Progenitor cell of endocrine pancreas (in vitro differentiated cells): Measurements from ENCODE around the gene CIAPIN1. TPM values are rescaled to one million over a fixed set of nuclear protein-coding genes. Genes with fewer than 3 reads are reported as not detected.

ENCODE experiments used
- DNase-seq: peaks from one replicate; pipeline ENCODE4 v3.0.0; 2021; ENCODE audit warnings: low spot score; ENCODE audit not compliant: unreplicated experiment
- H3K27ac Mint-ChIP-seq: 2 replicates; pipeline ENCODE4 v1.8.0; 2021; ENCODE audit warnings: mild to moderate bottlenecking, moderate library complexity, mixed read lengths
- H3K27me3 Mint-ChIP-seq: 2 replicates; pipeline ENCODE4 v1.8.0; 2021; ENCODE audit warnings: mixed read lengths
- H3K36me3 Mint-ChIP-seq: 2 replicates; pipeline ENCODE4 v1.8.0; 2022; ENCODE audit warnings: mixed read lengths; ENCODE audit not compliant: insufficient read depth
- H3K4me1 Mint-ChIP-seq: 2 replicates; pipeline ENCODE4 v1.8.0; 2021; ENCODE audit warnings: low read depth, mixed read lengths
- H3K4me3 Mint-ChIP-seq: 2 replicates; pipeline ENCODE4 v1.8.0; 2021; ENCODE audit warnings: low read depth, mild to moderate bottlenecking, moderate library complexity, mixed read lengths
- H3K9me3 Mint-ChIP-seq: 2 replicates; pipeline ENCODE4 v1.8.0; 2021; ENCODE audit warnings: low read depth, mixed read lengths
- total RNA-seq: library from RNA; stranded (reverse); gene quantifications from 2 replicates; pipeline ENCODE4 v1.2.1, GENCODE V29; 2021
- TF ChIP-seq, protein P1 (sequence below): fragments of 200-600 bp; sonication (generic); IDR thresholded peaks from one replicate; pipeline ENCODE4 v1.5.0; 2021; ENCODE audit warnings: antibody characterized with exemption, mild to moderate bottlenecking; ENCODE audit not compliant: unreplicated experiment

The CIAPIN1 gene
- total RNA-seq, 1 donor from 2014 or later: 79.3 TPM

DNA sequence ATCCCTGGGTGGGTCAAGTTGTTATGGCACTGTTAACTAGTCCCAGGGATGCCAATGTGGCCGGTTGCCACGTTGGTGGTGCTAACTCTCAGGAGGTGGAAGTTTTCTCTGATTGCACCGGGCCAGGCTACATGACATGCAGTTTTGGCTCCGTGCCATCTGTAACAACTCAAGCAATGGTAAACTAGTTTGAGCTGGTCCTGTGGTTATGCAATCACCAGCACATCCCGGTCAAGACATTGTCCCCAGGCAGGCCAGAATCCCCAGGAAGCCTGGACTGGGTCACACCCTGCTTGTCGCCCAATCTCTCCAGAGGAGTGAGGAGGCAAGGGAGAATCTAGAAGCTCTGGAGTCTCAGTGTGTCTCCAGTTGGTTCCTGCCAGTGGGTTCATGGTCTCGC lies 52.7 kb downstream of the CIAPIN1 start:
- Mint-ChIP-seq H3K4me3 (no peak overlapping the region), H3K4me1 (no peaks in the 10 kb centered on the region), H3K27ac (no peak overlapping the region), H3K9me3 (no peaks in the 10 kb centered on the region), H3K36me3 (no peaks in the 10 kb centered on the region), H3K27me3 (peaks cover 11% of the 10 kb centered on the region)
- DNase-seq: no peak
- TF ChIP-seq, protein P1, sequence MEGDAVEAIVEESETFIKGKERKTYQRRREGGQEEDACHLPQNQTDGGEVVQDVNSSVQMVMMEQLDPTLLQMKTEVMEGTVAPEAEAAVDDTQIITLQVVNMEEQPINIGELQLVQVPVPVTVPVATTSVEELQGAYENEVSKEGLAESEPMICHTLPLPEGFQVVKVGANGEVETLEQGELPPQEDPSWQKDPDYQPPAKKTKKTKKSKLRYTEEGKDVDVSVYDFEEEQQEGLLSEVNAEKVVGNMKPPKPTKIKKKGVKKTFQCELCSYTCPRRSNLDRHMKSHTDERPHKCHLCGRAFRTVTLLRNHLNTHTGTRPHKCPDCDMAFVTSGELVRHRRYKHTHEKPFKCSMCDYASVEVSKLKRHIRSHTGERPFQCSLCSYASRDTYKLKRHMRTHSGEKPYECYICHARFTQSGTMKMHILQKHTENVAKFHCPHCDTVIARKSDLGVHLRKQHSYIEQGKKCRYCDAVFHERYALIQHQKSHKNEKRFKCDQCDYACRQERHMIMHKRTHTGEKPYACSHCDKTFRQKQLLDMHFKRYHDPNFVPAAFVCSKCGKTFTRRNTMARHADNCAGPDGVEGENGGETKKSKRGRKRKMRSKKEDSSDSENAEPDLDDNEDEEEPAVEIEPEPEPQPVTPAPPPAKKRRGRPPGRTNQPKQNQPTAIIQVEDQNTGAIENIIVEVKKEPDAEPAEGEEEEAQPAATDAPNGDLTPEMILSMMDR: no peak

DNA sequence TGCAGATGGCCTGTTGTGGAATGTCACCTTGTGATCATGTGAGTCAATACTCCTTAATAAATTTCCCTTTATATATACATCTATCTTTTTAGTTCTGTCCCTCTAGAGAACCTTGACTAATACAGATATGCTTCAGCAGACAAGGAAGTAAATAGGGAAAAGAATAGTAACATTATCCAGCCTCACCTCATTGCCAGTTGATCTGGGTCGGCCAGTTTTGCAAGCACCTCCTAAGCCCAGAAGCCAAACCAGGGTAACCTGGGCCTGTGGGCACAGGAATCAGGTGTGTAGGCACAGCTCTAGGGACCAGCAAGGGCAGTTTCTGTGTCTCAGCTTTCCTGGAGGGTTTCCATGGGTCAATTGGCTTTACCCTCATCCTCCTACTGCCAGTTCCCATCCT lies 54.5 kb downstream of the CIAPIN1 start:
- H3K27me3 Mint-ChIP-seq: peaks cover 16% of the 10 kb centered on the region
- TF ChIP-seq, protein P1: no peak
- no peak overlapping the region for H3K27ac Mint-ChIP-seq
- no peak for DNase-seq
- H3K36me3 Mint-ChIP-seq: no peaks in the 10 kb centered on the region
- H3K4me1 Mint-ChIP-seq: no peaks in the 10 kb centered on the region
- H3K9me3 Mint-ChIP-seq: no peaks in the 10 kb centered on the region
- no peak overlapping the region for H3K4me3 Mint-ChIP-seq

GRCh38 chr16:57391708-57392107 lies 55.5 kb downstream of the CIAPIN1 start:
- DNase-seq: no peak
- no peak overlapping the region for H3K27ac Mint-ChIP-seq
- peaks cover 13% of the 10 kb centered on the region for H3K27me3 Mint-ChIP-seq
- TF ChIP-seq, protein P1: no peak
- H3K4me1 Mint-ChIP-seq: no peaks in the 10 kb centered on the region
- no peaks in the 10 kb centered on the region for H3K9me3 Mint-ChIP-seq
- H3K4me3 Mint-ChIP-seq: no peak overlapping the region
- H3K36me3 Mint-ChIP-seq: no peaks in the 10 kb centered on the region

- Mint-ChIP-seq H3K4me1 (no peaks in the 10 kb centered on the region), H3K27me3 (peaks cover 14% of the 10 kb centered on the region), H3K4me3 (no peak overlapping the region), H3K36me3 (no peaks in the 10 kb centered on the region), H3K9me3 (no peaks in the 10 kb centered on the region), H3K27ac (no peak overlapping the region)
- DNase-seq: no peak
- TF ChIP-seq, protein P1: no peak
These were observed 55.9 kb downstream of the CIAPIN1 start for GRCh38 chr16:57391300-57391699.

GRCh38 chr16:57390636-57391295 lies 56.4 kb downstream of the CIAPIN1 start:
- DNase-seq: no peak
- H3K4me1 Mint-ChIP-seq: no peaks in the 10 kb centered on the region
- TF ChIP-seq, protein P1: no peak
- H3K36me3 Mint-ChIP-seq: no peaks in the 10 kb centered on the region
- H3K27me3 Mint-ChIP-seq: peaks cover 14% of the 10 kb centered on the region
- no peaks in the 10 kb centered on the region for H3K9me3 Mint-ChIP-seq
- no peak overlapping the region for H3K4me3 Mint-ChIP-seq
- no peak overlapping the region for H3K27ac Mint-ChIP-seq
